Liver (tissue), 9 donors: Measurements from ENCODE around the gene MED28. TPM values are rescaled to one million over a fixed set of nuclear protein-coding genes. Genes with fewer than 3 reads are reported as not detected.

ENCODE experiments used
- DNase-seq: peaks from one replicate; pipeline ENCODE4 v3.0.0-alpha.2; 2017; ENCODE audit warnings: low spot score
- H3K27ac ChIP-seq, 2 donors: one replicate each; pipeline ENCODE4 v1.7.0; 2013; ENCODE audit warnings: inconsistent platforms in 2 of 2, low read length in 2 of 2, control low read depth in 1 of 2, low read depth in 1 of 2, mild to moderate bottlenecking in 1 of 2
- H3K27me3 ChIP-seq, 4 donors: one replicate each; pipeline versions ENCODE4 v1.6.1 to v1.7.0; 2013; ENCODE audit warnings: low read length in 3 of 4, inconsistent platforms in 1 of 4, mild to moderate bottlenecking in 1 of 4, moderate library complexity in 1 of 4; ENCODE audit not compliant: control insufficient read depth in 4 of 4, insufficient read depth in 4 of 4
- H3K36me3 ChIP-seq, 4 donors: one replicate each; pipeline versions ENCODE4 v1.6.1 to v1.7.0; 2013; ENCODE audit warnings: low read length in 3 of 4, mild to moderate bottlenecking in 3 of 4, low read depth in 1 of 4, moderate library complexity in 1 of 4; ENCODE audit not compliant: control insufficient read depth in 4 of 4, insufficient read depth in 3 of 4
- H3K4me1 ChIP-seq, 4 donors: one replicate each; pipeline versions ENCODE4 v1.6.1 to v1.7.0; 2013; ENCODE audit warnings: low read length in 3 of 4, mild to moderate bottlenecking in 3 of 4, moderate library complexity in 1 of 4; ENCODE audit not compliant: control insufficient read depth in 4 of 4, insufficient read depth in 4 of 4
- H3K4me3 ChIP-seq, 3 donors: one replicate each; pipeline versions ENCODE4 v1.6.1 to v1.7.0; 2013; ENCODE audit warnings: low read length in 3 of 3, control low read depth in 1 of 3, low read depth in 1 of 3, mild to moderate bottlenecking in 1 of 3
- H3K9ac ChIP-seq, 2 donors: one replicate each; pipeline ENCODE4 v1.7.0; 2013; ENCODE audit warnings: low read length in 2 of 2, mild to moderate bottlenecking in 2 of 2, moderate library complexity in 2 of 2, control low read depth in 1 of 2, low read depth in 1 of 2
- H3K9me3 ChIP-seq, 4 donors: one replicate each; pipeline versions ENCODE4 v1.6.1 to v1.7.0; 2013; ENCODE audit warnings: low read length in 3 of 4; ENCODE audit not compliant: control insufficient read depth in 4 of 4
- EGR1 ChIP-seq, 2 donors: IDR thresholded peaks; 2 replicates each; pipeline ENCODE4 v1.6.1; 2016 to 2018; ENCODE audit warnings: antibody characterized with exemption in 2 of 2, low read depth in 2 of 2
- FOXA1 ChIP-seq: IDR thresholded peaks from 2 replicates; pipeline ENCODE4 v1.6.1; 2016; ENCODE audit warnings: antibody characterized with exemption
- FOXA2 ChIP-seq: IDR thresholded peaks from 2 replicates; pipeline ENCODE4 v1.6.1; 2016; ENCODE audit warnings: antibody characterized with exemption
- GABPA ChIP-seq, 2 donors: IDR thresholded peaks in 1 of 2; conservative IDR thresholded peaks in 1 of 2; 2 replicates each; pipeline ENCODE4 v1.6.1; 2016; ENCODE audit warnings: antibody characterized with exemption in 2 of 2, mild to moderate bottlenecking in 1 of 2, moderate library complexity in 1 of 2
- HNF4A ChIP-seq, 2 donors: conservative IDR thresholded peaks; 2 replicates each; pipeline ENCODE4 v1.6.1; 2016; ENCODE audit warnings: antibody characterized with exemption in 2 of 2, mild to moderate bottlenecking in 2 of 2
- HNF4G ChIP-seq: IDR thresholded peaks from 2 replicates; pipeline ENCODE4 v1.6.1; 2016; ENCODE audit warnings: antibody characterized with exemption
- JUND ChIP-seq, 2 donors: IDR thresholded peaks; 2 replicates each; pipeline ENCODE4 v1.6.1; 2016; ENCODE audit warnings: antibody characterized with exemption in 2 of 2
- NR2F2 ChIP-seq: IDR thresholded peaks from 2 replicates; pipeline ENCODE4 v1.6.1; 2016; ENCODE audit warnings: antibody characterized with exemption
- RAD21 ChIP-seq, 2 donors: IDR thresholded peaks; 2 replicates each; pipeline ENCODE4 v1.6.1; 2016; ENCODE audit warnings: antibody characterized with exemption in 2 of 2, mild to moderate bottlenecking in 2 of 2
- RXRA ChIP-seq, 2 donors: IDR thresholded peaks; 2 replicates each; pipeline ENCODE4 v1.6.1; 2017 to 2018; ENCODE audit warnings: antibody characterized with exemption in 2 of 2, mild to moderate bottlenecking in 1 of 2
- SP1 ChIP-seq: IDR thresholded peaks from 2 replicates; pipeline ENCODE4 v1.6.1; 2018; ENCODE audit warnings: antibody characterized with exemption, mild to moderate bottlenecking
- TAF1 ChIP-seq: conservative IDR thresholded peaks from 2 replicates; pipeline ENCODE4 v1.6.1; 2016; ENCODE audit warnings: antibody characterized with exemption, mild to moderate bottlenecking
- YY1 ChIP-seq: IDR thresholded peaks from 2 replicates; pipeline ENCODE4 v1.6.1; 2016; ENCODE audit warnings: antibody characterized with exemption, mild to moderate bottlenecking
- WGBS: extraction: QIAGEN DNeasy Blood & Tissue Kit; methylation state at CpG from one replicate; pipeline ENCODE4 v1.1.7; 2013; 5-methylcytosine and 5-hydroxymethylcytosine counted together
- polyA plus RNA-seq, 2 donors: library from polyadenylated mRNA; stranded (reverse) in 1 of 2; unstranded in 1 of 2; fragments of 200-250 nt in 1 of 2; fragments of >200 nt in 1 of 2; fragmentation: Nextera tagmentation in 1 of 2; extraction: Ambion mirVana in 1 of 2; gene quantifications; one replicate each; pipeline versions ENCODE4 v1.2.1 to v1.2.3, GENCODE V29; 2013 to 2015
- total RNA-seq, 2 donors: library from RNA; depleted of rRNA; stranded (reverse); fragments of >200 nt; gene quantifications; one replicate each; pipeline ENCODE4 v1.2.3, GENCODE V29; 2014
- TF ChIP-seq, protein P1 (sequence below): IDR thresholded peaks from 2 replicates; pipeline ENCODE4 v1.6.1; 2016; ENCODE audit warnings: antibody characterized with exemption
- TF ChIP-seq, protein P2 (sequence below): fragments of 150-350 bp; IDR thresholded peaks from 2 replicates; pipeline ENCODE4 v1.5.1; 2017; ENCODE audit warnings: improper control_type of control experiment, low read depth, low read length; ENCODE audit not compliant: missing input control
- TF ChIP-seq, protein P3 (sequence below): IDR thresholded peaks from 2 replicates; pipeline ENCODE4 v1.6.1; 2016; ENCODE audit warnings: antibody characterized with exemption
- TF ChIP-seq, protein P4 (sequence below): IDR thresholded peaks from 2 replicates; pipeline ENCODE4 v1.6.1; 2016; ENCODE audit warnings: antibody characterized with exemption
- TF ChIP-seq, protein P5 (sequence below): IDR thresholded peaks from 2 replicates; pipeline ENCODE4 v1.6.1; 2016; ENCODE audit warnings: antibody characterized with exemption, mild to moderate bottlenecking
- donor health status: healthy.
- donor health status: healthy.
- donor health status: healthy.
- donor health status: healthy.
- donor health status: healthy.

The MED28 gene
- total and polyA plus RNA-seq, 4 donors = 6.3 to 26.8 (median 9.1) TPM

DNA sequence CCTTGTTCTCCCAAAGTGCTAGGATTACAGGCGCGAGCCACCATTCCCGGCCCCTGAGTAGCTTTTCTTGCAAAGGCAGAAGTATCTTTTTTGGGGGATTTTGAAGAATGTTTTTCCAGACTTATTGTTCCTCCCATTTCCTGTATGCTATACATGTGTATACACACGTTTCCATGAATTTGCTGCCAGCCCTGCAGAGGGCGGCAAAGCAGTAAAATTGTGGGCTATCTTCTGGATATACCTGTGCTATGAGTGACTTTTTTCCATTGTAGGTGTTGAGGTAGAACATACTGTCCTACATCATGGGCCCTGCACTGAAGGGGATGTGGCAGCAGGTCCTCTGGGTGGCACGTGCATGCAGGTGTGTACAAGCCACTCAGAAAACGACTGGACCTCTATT, 16.9 kb upstream of the MED28 start:
- WGBS = 82% methylated on average over 7 of the region's 7 CpGs
- TF ChIP-seq RAD21 (IDR thresholded peaks at IDR 0.05) = peak in 1 of 2 donors; percentile 37
- TF ChIP-seq, protein P1, sequence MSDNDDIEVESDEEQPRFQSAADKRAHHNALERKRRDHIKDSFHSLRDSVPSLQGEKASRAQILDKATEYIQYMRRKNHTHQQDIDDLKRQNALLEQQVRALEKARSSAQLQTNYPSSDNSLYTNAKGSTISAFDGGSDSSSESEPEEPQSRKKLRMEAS = no peak
- TF ChIP-seq NR2F2 = no peak
- TF ChIP-seq, protein P2, sequence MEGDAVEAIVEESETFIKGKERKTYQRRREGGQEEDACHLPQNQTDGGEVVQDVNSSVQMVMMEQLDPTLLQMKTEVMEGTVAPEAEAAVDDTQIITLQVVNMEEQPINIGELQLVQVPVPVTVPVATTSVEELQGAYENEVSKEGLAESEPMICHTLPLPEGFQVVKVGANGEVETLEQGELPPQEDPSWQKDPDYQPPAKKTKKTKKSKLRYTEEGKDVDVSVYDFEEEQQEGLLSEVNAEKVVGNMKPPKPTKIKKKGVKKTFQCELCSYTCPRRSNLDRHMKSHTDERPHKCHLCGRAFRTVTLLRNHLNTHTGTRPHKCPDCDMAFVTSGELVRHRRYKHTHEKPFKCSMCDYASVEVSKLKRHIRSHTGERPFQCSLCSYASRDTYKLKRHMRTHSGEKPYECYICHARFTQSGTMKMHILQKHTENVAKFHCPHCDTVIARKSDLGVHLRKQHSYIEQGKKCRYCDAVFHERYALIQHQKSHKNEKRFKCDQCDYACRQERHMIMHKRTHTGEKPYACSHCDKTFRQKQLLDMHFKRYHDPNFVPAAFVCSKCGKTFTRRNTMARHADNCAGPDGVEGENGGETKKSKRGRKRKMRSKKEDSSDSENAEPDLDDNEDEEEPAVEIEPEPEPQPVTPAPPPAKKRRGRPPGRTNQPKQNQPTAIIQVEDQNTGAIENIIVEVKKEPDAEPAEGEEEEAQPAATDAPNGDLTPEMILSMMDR = no peak
- no peak for TF ChIP-seq YY1
- Histone ChIP-seq H3K36me3 (peaks cover 27 to 96% (median 66%) of the 10 kb centered on the region in 4 donors), H3K9ac (no peak overlapping the region), H3K4me1 (no peaks in the 10 kb centered on the region), H3K4me3 (no peak overlapping the region), H3K9me3 (no peaks in the 10 kb centered on the region), H3K27ac (no peak overlapping the region), H3K27me3 (no peaks in the 10 kb centered on the region)
- no peak for DNase-seq

DNA sequence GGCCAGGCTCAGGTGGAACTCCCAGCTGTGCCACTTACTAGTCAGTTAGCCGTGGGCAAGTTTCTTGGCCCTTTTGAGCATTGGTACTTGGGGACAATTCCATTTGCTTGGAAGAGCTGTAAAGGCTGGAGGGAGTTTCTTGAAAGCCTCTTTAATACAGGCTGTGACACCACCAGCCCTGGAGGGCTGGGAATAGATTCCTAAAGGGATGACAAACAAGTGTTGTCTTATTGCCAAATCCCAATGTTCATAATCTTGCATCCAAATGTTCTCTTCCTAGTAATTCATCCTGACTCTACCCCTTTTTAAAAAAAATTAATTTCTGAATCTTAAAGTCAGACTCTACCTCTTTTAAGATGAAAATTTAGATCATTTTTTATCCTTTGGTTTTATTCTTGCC, 14.6 kb upstream of the MED28 start:
- Histone ChIP-seq H3K9ac (no peak overlapping the region), H3K4me1 (no peaks in the 10 kb centered on the region), H3K36me3 (peaks cover 24 to 83% (median 61%) of the 10 kb centered on the region in 4 donors), H3K9me3 (no peaks in the 10 kb centered on the region), H3K4me3 (no peak overlapping the region), H3K27ac (no peak overlapping the region), H3K27me3 (no peaks in the 10 kb centered on the region)
- 82% methylated on average over 1 of the region's 1 CpG for WGBS
- TF ChIP-seq, protein P3, sequence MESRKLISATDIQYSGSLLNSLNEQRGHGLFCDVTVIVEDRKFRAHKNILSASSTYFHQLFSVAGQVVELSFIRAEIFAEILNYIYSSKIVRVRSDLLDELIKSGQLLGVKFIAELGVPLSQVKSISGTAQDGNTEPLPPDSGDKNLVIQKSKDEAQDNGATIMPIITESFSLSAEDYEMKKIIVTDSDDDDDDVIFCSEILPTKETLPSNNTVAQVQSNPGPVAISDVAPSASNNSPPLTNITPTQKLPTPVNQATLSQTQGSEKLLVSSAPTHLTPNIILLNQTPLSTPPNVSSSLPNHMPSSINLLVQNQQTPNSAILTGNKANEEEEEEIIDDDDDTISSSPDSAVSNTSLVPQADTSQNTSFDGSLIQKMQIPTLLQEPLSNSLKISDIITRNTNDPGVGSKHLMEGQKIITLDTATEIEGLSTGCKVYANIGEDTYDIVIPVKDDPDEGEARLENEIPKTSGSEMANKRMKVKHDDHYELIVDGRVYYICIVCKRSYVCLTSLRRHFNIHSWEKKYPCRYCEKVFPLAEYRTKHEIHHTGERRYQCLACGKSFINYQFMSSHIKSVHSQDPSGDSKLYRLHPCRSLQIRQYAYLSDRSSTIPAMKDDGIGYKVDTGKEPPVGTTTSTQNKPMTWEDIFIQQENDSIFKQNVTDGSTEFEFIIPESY = no peak
- TF ChIP-seq HNF4A (conservative IDR thresholded peaks at IDR 0.05) = no peak
- TF ChIP-seq, protein P1 = no peak
- TF ChIP-seq HNF4G = no peak
- TF ChIP-seq GABPA (IDR thresholded peaks at IDR 0.05 in 1 of 2, conservative IDR thresholded peaks at IDR 0.05 in 1 of 2) = no peak
- TF ChIP-seq NR2F2 = no peak
- no peak for TF ChIP-seq YY1
- TF ChIP-seq, protein P4, sequence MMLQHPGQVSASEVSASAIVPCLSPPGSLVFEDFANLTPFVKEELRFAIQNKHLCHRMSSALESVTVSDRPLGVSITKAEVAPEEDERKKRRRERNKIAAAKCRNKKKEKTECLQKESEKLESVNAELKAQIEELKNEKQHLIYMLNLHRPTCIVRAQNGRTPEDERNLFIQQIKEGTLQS = no peak
- TF ChIP-seq, protein P5, sequence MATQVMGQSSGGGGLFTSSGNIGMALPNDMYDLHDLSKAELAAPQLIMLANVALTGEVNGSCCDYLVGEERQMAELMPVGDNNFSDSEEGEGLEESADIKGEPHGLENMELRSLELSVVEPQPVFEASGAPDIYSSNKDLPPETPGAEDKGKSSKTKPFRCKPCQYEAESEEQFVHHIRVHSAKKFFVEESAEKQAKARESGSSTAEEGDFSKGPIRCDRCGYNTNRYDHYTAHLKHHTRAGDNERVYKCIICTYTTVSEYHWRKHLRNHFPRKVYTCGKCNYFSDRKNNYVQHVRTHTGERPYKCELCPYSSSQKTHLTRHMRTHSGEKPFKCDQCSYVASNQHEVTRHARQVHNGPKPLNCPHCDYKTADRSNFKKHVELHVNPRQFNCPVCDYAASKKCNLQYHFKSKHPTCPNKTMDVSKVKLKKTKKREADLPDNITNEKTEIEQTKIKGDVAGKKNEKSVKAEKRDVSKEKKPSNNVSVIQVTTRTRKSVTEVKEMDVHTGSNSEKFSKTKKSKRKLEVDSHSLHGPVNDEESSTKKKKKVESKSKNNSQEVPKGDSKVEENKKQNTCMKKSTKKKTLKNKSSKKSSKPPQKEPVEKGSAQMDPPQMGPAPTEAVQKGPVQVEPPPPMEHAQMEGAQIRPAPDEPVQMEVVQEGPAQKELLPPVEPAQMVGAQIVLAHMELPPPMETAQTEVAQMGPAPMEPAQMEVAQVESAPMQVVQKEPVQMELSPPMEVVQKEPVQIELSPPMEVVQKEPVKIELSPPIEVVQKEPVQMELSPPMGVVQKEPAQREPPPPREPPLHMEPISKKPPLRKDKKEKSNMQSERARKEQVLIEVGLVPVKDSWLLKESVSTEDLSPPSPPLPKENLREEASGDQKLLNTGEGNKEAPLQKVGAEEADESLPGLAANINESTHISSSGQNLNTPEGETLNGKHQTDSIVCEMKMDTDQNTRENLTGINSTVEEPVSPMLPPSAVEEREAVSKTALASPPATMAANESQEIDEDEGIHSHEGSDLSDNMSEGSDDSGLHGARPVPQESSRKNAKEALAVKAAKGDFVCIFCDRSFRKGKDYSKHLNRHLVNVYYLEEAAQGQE = no peak
- TF ChIP-seq, protein P2 = no peak
- no peak for TF ChIP-seq RAD21 (IDR thresholded peaks at IDR 0.05)
- no peak for TF ChIP-seq TAF1
- no peak for TF ChIP-seq FOXA2
- no peak for TF ChIP-seq RXRA (IDR thresholded peaks at IDR 0.05)
- TF ChIP-seq SP1 = no peak
- TF ChIP-seq FOXA1 = no peak
- TF ChIP-seq EGR1 (IDR thresholded peaks at IDR 0.05; ENCODE audit: low read depth in 2 of 2) = no peak
- no peak for TF ChIP-seq JUND (IDR thresholded peaks at IDR 0.05)
- no peak for DNase-seq
